HG03066 (cell line): ENCODE data around the gene BECN2.
"Not testable (repeated sequence)": the region's sequence is repeated elsewhere in the genome, so short reads cannot be mapped to it uniquely, and the experiment has no call there.

Experiments
- ATAC-seq: cut with Tn5 transposase; IDR thresholded peaks from one replicate; pipeline ENCODE4 v1.9.1; 2021; ENCODE audit warnings: low read depth; ENCODE audit not compliant: unreplicated experiment

BECN2 gene

DNA sequence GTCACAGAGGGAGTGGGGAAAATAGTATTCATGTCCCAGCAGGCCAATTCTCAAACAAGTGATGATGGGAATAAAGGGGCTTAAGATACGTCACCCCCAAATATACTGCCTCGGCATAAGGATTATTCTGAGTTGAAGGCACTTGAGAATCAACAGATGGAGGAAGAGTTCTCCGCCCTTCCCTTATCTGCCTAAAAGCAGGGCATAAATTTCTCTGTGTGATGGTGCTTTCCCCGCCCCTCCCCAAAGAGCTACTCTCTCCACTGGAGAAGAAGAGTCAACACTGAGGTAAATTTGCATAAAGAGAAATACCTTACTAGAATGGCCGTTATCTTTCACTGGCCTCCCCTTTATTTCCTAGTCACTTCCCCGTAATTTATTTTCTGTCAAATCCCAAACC, 18.7 kb downstream of the BECN2 start:
- ATAC-seq: no peak

DNA sequence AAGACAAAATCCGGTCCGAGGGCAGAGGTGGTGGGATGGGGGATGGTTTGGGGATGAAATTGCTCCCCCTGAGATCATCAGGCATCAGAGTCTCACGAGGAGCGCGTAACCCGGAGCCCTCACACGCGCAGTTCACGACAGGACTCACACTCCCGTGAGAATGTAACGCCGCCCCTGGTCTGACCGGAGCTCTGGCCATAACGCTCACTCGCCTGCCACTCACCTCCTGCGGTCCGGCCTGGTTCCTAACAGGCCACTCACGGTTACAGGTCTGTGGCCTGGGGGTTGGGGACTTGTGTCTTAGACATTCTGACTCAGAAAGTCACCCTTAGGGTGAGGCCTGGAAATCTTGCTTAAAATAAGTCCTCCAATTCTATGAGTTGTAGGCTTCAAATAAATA, 21.5 kb downstream of the BECN2 start:
- ATAC-seq: no peak

DNA sequence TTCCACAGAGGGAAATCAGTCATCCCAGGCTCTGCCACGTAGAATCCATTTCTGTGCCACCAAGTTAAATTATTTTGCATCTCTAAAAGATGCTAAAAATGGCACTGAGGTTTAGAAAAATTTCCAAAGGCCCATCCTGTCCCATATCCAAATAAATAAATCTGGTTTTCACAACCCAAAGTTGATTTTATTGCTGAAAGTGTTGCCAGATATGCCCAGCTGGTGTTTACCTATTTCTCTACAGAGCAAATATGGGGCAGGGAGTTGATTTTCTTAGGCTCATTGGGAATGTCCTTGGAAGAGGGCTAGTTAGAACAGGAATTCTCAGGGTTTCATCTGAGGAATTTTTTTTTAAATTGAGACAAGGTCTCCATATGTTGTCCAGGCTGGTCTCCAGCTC, 22.4 kb downstream of the BECN2 start:
- no peak for ATAC-seq

DNA sequence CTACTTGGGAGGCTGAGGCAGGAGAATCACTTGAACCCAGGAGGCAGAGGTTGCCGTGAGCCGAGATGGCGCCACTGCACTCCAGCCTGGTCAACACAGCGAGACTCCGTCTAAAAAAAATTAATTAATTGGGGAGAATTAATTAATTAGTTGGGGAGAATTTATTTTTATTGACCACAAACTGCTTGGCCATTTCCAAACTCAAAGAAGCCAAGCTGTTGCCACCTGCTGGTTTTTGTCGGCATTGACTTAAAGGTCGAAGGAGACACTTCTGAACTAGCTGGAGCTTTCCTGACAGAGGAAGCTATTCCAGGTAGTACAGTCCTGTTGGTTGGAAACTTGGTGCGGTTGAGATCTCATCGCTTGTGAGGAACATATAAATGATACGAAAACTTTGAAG, 28.2 kb downstream of the BECN2 start:
- peak; percentile 54 for ATAC-seq

DNA sequence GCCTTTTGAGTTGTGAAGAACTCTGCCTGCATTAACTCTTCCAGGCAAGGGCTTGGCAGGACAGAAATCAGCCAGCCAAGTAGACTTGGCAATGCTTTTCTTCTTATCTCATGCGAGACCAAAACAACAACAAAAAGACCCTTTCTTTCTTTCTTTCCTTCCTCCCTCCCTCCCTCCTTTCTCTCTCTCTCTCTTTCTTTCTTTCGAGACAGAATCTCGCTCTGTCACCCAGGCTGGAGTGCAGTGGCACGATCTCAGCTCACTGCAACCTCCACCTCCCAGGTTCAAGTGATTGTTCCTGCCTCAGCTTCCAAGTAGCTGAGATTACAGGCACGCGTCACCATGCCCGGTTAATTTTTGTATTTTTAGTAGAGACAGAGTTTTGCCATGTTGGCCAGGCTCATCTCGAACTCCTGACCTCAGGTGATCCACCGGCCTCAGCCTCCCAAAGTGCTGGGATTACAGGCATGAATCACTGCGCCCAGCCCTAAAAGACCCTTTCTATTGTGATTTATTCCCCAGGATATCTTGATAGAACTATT, 30.9 kb downstream of the BECN2 start:
- ATAC-seq: not testable (repeated sequence)

DNA sequence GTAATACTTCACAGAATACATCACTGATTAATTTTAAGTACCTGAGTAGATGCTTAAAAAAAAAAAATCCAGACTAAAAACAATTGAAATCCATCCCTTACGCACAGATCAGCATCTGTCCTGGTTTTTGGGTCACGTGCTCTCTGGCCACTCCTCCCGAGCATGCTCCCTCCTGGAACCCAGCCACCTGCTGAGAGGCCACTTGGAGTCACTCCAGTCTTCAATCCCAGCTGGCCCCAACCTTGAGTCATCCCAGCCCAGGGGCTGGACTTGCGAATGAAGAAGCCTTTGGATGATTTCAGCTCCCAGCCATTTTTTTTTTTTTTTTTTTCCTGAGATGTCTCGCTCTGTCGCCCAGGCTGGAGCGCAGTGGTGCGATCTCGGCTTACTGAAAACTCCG, 32.5 kb downstream of the BECN2 start:
- ATAC-seq: no peak

DNA sequence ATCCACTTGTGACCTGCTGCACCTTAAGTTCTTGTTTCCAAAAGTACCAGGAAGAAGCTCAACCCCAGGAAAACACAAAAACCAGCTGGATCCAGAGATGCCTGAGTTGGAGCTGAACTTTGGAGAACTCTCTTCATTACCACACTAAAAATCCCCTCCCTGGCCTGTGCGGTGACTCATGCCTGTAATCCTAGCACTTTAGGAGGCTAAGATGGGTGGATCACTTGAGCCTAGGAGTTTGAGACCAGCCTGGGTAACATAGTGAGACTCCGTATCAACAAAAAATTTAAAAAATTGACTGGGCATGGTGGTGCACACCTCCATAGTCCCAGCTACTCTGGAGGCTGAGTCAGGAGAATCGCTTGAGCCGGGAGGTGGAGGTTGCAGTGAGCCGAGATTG, 35.2 kb downstream of the BECN2 start:
- ATAC-seq: no peak

DNA sequence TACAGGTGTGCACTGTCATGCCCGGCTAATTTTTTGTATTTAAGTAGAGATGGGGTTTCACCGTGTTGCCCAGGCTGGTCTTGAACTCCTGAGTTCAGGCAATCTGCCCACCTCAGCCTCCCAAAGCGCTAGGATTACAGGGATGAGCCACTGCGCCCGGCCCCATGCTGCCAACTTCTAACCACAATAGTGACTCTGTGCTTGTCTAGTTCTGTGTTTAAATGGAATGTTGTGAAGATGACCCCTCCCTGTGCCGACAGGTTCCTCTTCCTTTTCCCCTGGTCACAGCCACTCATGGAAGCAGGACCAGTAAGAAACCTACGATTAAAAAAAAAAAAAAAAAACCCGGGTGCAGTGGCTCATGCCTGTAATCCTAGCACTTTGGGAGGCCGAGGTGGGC, 36.6 kb downstream of the BECN2 start:
- ATAC-seq: no peak

DNA sequence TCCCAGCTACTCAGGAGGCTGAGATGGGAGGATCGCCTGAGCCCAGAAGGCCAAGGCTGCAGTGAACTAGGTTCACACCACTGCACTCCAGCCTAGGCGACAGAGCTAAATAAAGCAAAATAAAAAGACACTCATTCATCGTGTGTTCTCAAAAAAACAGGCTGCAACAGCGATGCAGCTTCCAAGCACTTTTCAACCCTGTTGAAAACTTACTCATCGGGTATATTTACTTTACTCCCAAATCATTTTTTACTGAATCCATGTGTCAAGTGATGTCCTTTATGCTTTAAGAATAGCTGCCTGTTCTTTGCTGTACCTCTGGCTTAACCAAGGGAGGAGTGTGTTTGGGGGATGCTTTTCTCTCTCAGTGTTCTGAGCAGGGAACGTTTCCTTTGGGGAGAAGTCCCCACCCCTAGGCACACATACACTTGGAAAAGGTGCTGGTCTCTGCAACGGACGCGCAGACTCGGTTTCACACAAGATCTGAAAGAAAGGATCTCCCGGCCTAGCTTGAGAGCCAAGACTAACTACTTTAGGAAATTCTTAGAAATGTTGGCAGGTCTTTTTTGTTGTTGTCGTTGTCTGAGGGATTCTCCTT, 39.9 kb downstream of the BECN2 start:
- no peak for ATAC-seq

DNA sequence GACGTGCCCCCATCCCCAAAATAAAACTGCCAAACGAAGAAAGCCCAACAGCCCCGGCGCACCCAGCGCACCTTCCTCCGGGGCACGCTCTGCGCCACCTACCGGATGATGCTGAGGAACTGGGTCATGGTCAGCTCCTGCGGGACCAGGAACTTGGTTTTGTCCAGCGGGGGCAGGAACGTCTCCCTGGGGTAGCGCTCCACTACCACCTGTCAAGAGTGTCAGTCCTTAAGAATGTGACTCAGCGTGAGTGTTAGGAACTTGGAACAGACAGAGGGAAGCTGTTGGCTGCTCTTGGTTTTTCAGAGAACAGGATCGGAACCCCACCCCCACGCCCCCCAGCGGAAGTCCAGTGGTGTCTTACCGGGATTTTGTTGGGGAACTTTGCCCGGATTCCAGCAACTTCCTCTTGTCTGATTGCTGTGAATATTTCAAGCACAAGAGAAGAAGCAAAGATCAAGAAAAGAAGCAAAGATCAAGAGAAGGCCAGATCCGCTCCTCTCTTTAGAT, 40.9 kb downstream of the BECN2 start:
- peak; percentile 89 for ATAC-seq

DNA sequence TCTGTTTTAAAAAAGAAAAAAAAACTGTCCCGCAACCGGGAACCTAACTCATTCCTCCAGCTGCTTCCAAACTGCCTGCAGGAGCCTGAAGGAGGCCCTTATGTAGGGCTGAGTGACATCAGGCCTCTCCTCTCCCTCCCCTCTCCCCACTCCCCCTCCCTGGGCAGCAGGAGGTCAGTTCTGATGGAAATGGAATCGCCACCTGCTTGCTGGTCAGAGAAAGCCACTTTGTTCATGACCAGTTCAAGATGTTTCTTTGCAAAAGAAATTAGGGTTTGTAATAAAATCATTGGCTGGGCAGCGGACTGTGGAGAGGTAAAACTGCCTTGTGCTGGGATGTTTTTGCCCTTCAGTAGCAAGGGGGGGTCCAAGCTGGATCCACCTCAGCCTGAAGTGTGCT, 41.5 kb downstream of the BECN2 start, which contains the start of gene MAP1LC3C:
Gene MAP1LC3C, minus strand, starts transcription at position 73 of the 400 bp plus-strand sequence. CDS start 90 bp downstream, outside the sequence.
- no peak for ATAC-seq

DNA sequence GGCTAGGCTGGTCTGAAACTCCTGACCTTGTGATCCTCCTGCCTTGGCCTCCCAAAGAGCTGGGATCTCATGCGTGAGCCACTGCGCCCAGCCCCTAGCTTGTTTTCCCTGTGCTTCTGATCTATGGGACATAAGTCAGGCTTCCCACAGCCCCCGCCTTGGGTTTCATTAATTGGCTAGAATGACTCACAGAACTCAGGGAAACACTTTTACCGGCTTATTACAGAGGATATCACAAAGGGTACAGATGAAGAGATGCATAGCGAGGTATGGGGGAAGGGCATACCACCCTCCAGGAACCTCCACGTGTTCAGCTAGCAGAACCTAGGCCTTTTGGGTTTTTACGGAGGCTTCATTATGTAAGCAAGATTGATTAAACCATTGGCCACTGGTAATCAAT, 42.9 kb downstream of the BECN2 start:
- no peak for ATAC-seq

DNA sequence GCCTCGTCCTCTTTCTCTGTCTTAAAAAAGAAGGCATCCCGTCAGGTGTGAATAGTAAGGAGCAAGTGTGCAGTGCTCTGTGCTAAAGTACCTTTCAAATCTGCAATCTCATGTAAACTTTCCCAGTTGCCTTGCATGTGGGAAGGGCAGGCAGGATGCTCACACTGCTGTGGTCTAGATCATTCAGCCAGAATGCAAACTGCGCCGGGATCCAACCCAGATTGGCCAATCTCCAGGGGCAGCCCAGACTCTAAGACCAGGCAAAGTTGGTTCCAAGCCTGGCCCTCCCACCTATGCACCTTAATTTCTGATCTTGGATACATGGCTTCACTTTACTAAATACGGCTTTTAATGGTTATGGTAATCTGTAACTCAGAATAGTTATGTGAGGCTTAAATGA, 44.5 kb downstream of the BECN2 start:
- ATAC-seq: no peak

DNA sequence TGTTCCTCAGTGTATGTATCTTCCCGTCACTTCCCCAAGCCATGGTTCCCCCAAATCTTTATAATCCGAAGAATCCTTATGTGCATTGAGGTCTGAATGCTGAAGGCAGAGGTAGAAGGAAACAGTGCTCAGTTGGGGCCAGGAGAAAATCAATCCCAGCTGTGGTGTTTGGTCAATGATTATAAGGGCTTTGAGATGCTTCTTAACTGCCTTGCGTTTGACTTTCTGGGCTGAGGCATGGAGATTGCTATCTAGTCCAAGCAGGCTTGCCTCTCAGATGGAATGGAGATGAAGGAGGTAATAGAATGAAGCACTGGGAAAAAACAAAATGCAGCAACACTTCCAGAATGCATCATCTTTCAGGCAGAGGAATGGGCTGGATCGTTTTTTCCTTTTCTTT, 44.9 kb downstream of the BECN2 start:
- ATAC-seq: no peak

DNA sequence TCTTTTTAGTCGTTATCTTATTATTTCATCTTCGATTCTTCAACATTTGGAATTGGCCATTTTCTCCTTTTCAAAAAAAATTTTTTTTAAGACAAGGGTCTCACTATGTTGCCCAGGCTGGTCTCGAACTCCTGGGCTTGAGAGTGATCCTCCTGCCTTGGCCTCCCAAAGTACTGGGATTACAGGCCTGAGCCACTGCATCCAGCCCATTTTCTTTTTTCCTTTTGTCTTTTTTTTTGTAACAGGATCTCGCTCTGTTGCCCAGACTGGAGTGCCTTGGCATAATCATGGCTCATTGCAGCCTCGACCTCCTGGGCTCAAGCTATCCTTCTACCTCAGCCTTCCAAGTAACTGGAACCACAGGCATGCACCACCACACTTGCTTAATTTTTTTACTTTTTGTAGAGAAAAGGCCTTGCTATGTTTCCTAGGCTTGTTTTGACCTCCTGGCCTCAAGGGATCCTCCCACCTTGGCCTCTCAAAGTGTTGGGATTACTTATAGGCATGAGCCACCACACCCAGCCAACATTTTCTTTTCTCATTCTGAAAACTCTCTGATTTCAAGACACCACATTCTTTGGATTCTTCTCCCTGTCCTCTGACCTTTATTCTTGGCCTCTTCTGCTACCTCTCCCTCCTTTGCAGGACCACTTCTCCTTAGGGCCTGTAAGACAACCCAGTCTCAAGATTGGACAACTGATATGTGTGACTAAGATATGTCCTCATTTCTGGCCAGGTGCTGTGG, 47.4 kb downstream of the BECN2 start:
- ATAC-seq: no peak

DNA sequence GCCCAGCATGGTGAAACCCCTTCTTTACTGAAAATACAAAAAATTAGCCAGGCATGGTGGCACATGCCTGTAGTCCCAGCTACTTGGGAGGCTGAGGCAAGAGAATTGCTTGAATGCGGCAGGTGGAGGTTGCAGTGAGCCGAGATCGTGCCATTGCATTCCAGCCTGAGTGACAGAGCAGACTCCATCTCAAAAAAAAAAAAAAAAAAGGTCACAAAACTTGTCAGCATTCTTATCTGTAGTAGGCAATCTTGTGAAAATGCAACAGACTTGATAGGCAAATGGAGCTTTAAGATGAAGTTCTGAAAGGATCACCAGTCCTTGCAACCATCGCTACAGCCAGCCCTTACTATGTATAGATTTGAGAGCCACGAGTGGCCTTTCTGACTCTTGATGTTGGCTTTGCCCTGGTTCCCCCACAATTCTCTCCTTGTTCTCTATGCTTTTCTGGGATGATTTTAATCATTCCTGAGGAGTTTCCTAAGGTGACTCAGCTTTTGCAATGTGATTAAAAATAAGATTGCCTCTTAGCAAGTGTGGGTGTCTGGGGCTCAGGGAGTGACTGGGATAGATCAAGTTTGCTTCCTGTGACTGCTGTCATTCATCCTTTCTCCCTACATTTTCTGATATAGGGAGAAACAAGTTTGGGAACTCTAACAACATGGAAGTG, 48.4 kb downstream of the BECN2 start:
- ATAC-seq: no peak

DNA sequence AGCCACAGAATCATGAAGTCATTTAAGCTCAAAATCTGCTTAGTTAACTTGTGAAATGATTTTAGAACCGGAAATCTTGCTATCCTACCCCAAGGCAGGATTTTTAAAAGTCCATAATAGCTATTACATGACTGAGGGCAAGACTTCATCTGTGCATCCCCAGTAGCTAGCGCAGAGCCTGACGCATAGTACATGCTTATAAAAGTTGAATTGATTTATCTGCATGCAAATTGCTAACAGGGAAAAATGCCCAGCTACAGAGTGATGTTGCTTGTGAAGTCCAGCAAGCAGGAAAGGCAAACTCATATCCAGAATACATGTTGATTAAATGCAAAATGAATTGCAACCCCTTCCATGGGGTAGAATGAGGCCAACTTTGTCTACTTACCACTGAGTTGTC, 49.4 kb downstream of the BECN2 start:
- ATAC-seq: no peak
